ENCODE measurements around the gene CYB5R3.
"Not testable (repeated sequence)": the region's sequence is repeated elsewhere in the genome, so short reads cannot be mapped to it uniquely, and the experiment has no call there.

CYB5R3 gene

GRCh38 chr22:42683578-42684283 is 34.5 kb upstream of the CYB5R3 start:
- no peak overlapping the region for H3K4me3 ChIP-seq (ENCODE audit: low read depth, low read length)
- TF ChIP-seq, protein P1, sequence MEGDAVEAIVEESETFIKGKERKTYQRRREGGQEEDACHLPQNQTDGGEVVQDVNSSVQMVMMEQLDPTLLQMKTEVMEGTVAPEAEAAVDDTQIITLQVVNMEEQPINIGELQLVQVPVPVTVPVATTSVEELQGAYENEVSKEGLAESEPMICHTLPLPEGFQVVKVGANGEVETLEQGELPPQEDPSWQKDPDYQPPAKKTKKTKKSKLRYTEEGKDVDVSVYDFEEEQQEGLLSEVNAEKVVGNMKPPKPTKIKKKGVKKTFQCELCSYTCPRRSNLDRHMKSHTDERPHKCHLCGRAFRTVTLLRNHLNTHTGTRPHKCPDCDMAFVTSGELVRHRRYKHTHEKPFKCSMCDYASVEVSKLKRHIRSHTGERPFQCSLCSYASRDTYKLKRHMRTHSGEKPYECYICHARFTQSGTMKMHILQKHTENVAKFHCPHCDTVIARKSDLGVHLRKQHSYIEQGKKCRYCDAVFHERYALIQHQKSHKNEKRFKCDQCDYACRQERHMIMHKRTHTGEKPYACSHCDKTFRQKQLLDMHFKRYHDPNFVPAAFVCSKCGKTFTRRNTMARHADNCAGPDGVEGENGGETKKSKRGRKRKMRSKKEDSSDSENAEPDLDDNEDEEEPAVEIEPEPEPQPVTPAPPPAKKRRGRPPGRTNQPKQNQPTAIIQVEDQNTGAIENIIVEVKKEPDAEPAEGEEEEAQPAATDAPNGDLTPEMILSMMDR (IDR thresholded peaks at IDR 0.05; ENCODE audit: borderline replicate concordance, insufficient read depth, low read depth, low read length): no peak

- H3K4me3 ChIP-seq (ENCODE audit: low read depth, low read length): no peak overlapping the region
- TF ChIP-seq, protein P1 (IDR thresholded peaks at IDR 0.05; ENCODE audit: borderline replicate concordance, insufficient read depth, low read depth, low read length): no peak
These were observed 33.1 kb upstream of the CYB5R3 start for GRCh38 chr22:42682113-42682851.

GRCh38 chr22:42680648-42681047 is 31.5 kb upstream of the CYB5R3 start:
- no peak overlapping the region for H3K4me3 ChIP-seq (ENCODE audit: low read depth, low read length)
- TF ChIP-seq, protein P1 (IDR thresholded peaks at IDR 0.05; ENCODE audit: borderline replicate concordance, insufficient read depth, low read depth, low read length): no peak

- H3K4me3 ChIP-seq (ENCODE audit: low read depth, low read length): no peak overlapping the region
- TF ChIP-seq, protein P1 (IDR thresholded peaks at IDR 0.05; ENCODE audit: borderline replicate concordance, insufficient read depth, low read depth, low read length): no peak
These were observed 30.5 kb upstream of the CYB5R3 start for GRCh38 chr22:42679691-42680090.

DNA sequence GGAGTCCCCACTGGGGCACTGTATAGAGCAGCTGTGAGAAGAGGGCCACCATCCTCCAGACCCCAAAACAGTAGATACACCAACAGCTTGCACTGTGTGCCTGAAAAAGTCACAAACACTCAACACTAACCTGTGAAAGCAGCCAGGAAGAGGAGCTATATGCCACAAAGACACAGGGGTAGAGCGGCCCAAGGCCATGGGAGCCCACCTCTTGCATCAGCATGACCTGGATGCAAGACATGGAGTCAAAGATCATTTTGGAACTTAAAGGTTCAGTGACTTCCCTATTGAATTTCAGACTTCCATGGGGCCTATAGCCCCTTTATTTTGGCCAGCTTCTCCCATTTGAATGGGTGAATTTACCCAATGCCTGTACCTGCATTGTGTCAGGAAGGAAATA is 29.7 kb upstream of the CYB5R3 start:
- H3K4me3 ChIP-seq (ENCODE audit: low read depth, low read length): no peak overlapping the region
- TF ChIP-seq, protein P1 (IDR thresholded peaks at IDR 0.05; ENCODE audit: borderline replicate concordance, insufficient read depth, low read depth, low read length): no peak

GRCh38 chr22:42677936-42678335 is 28.7 kb upstream of the CYB5R3 start:
- H3K4me3 ChIP-seq (ENCODE audit: low read depth, low read length): not testable (repeated sequence)

DNA sequence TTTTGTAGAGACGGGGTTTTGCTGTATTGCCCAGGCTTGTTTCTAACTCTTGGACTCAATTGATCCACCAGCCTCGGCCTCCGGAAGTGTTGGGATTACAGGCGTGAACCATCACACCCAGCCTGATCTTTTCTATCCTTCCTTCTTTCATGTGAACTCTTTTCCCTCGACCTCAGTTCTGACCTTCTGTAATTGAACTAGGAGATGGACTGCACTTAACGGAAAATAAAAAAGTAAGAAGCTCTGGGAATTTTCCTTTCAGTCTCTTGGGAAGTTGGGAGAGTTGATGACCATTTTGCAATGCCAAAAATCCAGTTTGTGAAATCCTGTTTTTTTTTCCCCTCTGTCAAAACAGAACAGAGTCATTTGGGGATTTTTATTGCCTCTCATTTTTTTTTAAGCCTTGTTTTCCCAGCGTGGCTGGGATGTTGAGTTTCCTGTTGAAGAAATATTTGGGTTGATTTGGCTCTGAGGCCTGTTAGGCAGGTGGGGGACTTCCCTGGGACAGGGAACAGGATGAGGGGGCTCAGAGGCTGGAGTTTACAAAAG is 26.9 kb upstream of the CYB5R3 start:
- TF ChIP-seq, protein P1 (IDR thresholded peaks at IDR 0.05; ENCODE audit: borderline replicate concordance, insufficient read depth, low read depth, low read length): no peak
- H3K4me3 ChIP-seq (ENCODE audit: low read depth, low read length): no peak overlapping the region

All from GM12875 (cell line).